GM23338 (cell line): ENCODE results near the gene SLC39A10. TPM values are rescaled to one million over a fixed set of nuclear protein-coding genes. Genes with fewer than 3 reads are reported as not detected.

Source experiments
- ATAC-seq: fragments of 200-7000 bp; cut with Tn5 transposase; 3 replicates; pipeline ENCODE4 v1.9.1; 2020
- DNase-seq: peaks from one replicate; pipeline ENCODE4 v3.0.0-alpha.2; 2015; ENCODE audit warnings: low spot score
- H2AFZ ChIP-seq: fragments of 200-600 bp; sonication (generic); 2 replicates; pipeline ENCODE4 v1.8.0; 2016; ENCODE audit warnings: antibody characterized with exemption, mild to moderate bottlenecking, moderate library complexity
- H3F3A ChIP-seq: fragments of 200-600 bp; sonication (generic); replicated peaks from 2 replicates; pipeline ENCODE4 v1.8.0; 2017; ENCODE audit warnings: antibody characterized with exemption, mixed run types, low read depth
- H3K27ac ChIP-seq: fragments of 200-600 bp; sonication (generic); 2 replicates; pipeline ENCODE4 v1.6.1; 2016; ENCODE audit warnings: low read depth
- H3K27me3 ChIP-seq: fragments of 200-600 bp; sonication (generic); 2 replicates; pipeline ENCODE4 v1.8.0; 2016; ENCODE audit warnings: mild to moderate bottlenecking, mixed run types, moderate library complexity; ENCODE audit not compliant: insufficient read depth
- H3K36me3 ChIP-seq: fragments of 200-600 bp; sonication (generic); 2 replicates; pipeline ENCODE4 v1.8.0; 2016; ENCODE audit warnings: mild to moderate bottlenecking; ENCODE audit not compliant: insufficient read depth
- H3K4me1 ChIP-seq: fragments of 200-600 bp; sonication (generic); 2 replicates; pipeline ENCODE4 v1.8.0; 2016; ENCODE audit warnings: mild to moderate bottlenecking, moderate library complexity; ENCODE audit not compliant: insufficient read depth
- H3K4me2 ChIP-seq: fragments of 200-600 bp; sonication (generic); 2 replicates; pipeline ENCODE4 v1.7.1; 2017; ENCODE audit warnings: mixed run types
- H3K4me3 ChIP-seq: fragments of 200-600 bp; sonication (generic); 2 replicates; pipeline ENCODE4 v1.6.1; 2016; ENCODE audit warnings: mixed run types
- H3K79me2 ChIP-seq: fragments of 200-600 bp; sonication (generic); replicated peaks from 2 replicates; pipeline ENCODE4 v1.8.0; 2017; ENCODE audit warnings: mild to moderate bottlenecking; ENCODE audit not compliant: insufficient read depth
- H3K9me2 ChIP-seq: fragments of 200-600 bp; sonication (generic); 2 replicates; pipeline ENCODE4 v1.8.0; 2017; ENCODE audit not compliant: insufficient read depth
- H4K20me1 ChIP-seq: fragments of 200-600 bp; sonication (generic); replicated peaks from 2 replicates; pipeline ENCODE4 v1.8.0; 2017; ENCODE audit warnings: mild to moderate bottlenecking; ENCODE audit not compliant: insufficient read depth
- H3K27ac Mint-ChIP-seq: 2 replicates; pipeline ENCODE4 v1.8.0; 2020; ENCODE audit warnings: inconsistent platforms, mild to moderate bottlenecking, moderate library complexity, mixed read lengths
- H3K27me3 Mint-ChIP-seq: 3 replicates; pipeline ENCODE4 v1.8.0; 2022; ENCODE audit warnings: low read depth, mild to moderate bottlenecking, moderate library complexity, mixed read lengths, inconsistent platforms; ENCODE audit not compliant: insufficient read depth, poor library complexity
- H3K36me3 Mint-ChIP-seq: 3 replicates; pipeline ENCODE4 v1.8.0; 2021; ENCODE audit warnings: low read depth, mild to moderate bottlenecking, inconsistent platforms, moderate library complexity, mixed read lengths
- H3K4me1 Mint-ChIP-seq: 3 replicates; pipeline ENCODE4 v1.8.0; 2020; ENCODE audit warnings: mild to moderate bottlenecking, inconsistent platforms, mixed read lengths
- H3K4me3 Mint-ChIP-seq: 3 replicates; pipeline ENCODE4 v1.8.0; 2021; ENCODE audit warnings: moderate library complexity, mild to moderate bottlenecking, inconsistent platforms, mixed read lengths
- H3K9me3 Mint-ChIP-seq: 3 replicates; pipeline ENCODE4 v1.8.0; 2020; ENCODE audit warnings: moderate library complexity, mild to moderate bottlenecking, inconsistent platforms, mixed read lengths
- CREB1 ChIP-seq: fragments of 250-450 bp; sonication (Bioruptor Pico); IDR thresholded peaks from 2 replicates; pipeline ENCODE4 v1.5.0; 2020; ENCODE audit warnings: low read depth, mild to moderate bottlenecking, moderate library complexity
- ETS1 ChIP-seq: IDR thresholded peaks from 2 replicates; pipeline ENCODE4 v1.6.1; 2016; ENCODE audit warnings: antibody characterized with exemption
- EZH2 ChIP-seq: fragments of 200-600 bp; sonication (generic); IDR thresholded peaks from one replicate; pipeline ENCODE4 v1.8.0; 2017; ENCODE audit warnings: antibody characterized with exemption, mild to moderate bottlenecking, low read depth; ENCODE audit not compliant: unreplicated experiment
- EZH2phosphoT487 ChIP-seq: fragments of 200-600 bp; sonication (generic); IDR thresholded peaks from one replicate; pipeline ENCODE4 v1.8.1; 2018; ENCODE audit warnings: antibody characterized with exemption; ENCODE audit not compliant: unreplicated experiment
- JUNB ChIP-seq: IDR thresholded peaks from one replicate; pipeline ENCODE4 v1.6.1; 2016; ENCODE audit warnings: antibody characterized with exemption; ENCODE audit not compliant: unreplicated experiment
- NANOG ChIP-seq: IDR thresholded peaks from 2 replicates; pipeline ENCODE4 v1.6.1; 2016; ENCODE audit warnings: antibody characterized with exemption, borderline replicate concordance
- POLR2AphosphoS5 ChIP-seq: IDR thresholded peaks from 2 replicates; pipeline ENCODE4 v1.6.1; 2016; ENCODE audit warnings: antibody characterized with exemption, low read depth
- REST ChIP-seq: IDR thresholded peaks from one replicate; pipeline ENCODE4 v1.6.1; 2018; ENCODE audit warnings: antibody characterized with exemption; ENCODE audit not compliant: unreplicated experiment
- STAT1 ChIP-seq: IDR thresholded peaks from one replicate; pipeline ENCODE4 v1.6.1; 2016; ENCODE audit warnings: antibody characterized with exemption; ENCODE audit not compliant: unreplicated experiment
- ZNF114 ChIP-seq: fragments of 250-450 bp; sonication (Bioruptor Pico); IDR thresholded peaks from 2 replicates; pipeline ENCODE4 v1.5.0; 2020; ENCODE audit warnings: mild to moderate bottlenecking, moderate library complexity
- ZNF331 ChIP-seq: fragments of 250-450 bp; sonication (Bioruptor Pico); IDR thresholded peaks from 2 replicates; pipeline ENCODE4 v1.5.0; 2020; ENCODE audit warnings: low read depth, mild to moderate bottlenecking, moderate library complexity
- polyA plus RNA-seq: library from polyadenylated mRNA; unstranded; fragments of >200 nt; fragmentation: Nextera tagmentation; extraction: Ambion mirVana; gene quantifications from 2 replicates; pipeline ENCODE4 v1.2.1, GENCODE V29; 2016
- total RNA-seq: library from RNA; depleted of rRNA; stranded (reverse); fragments of >200 nt; shearing (Covaris generic); gene quantifications from 2 replicates; pipeline ENCODE4 v1.2.3, GENCODE V29; 2014
- TF ChIP-seq, protein P1 (sequence below): fragments of 250-450 bp; sonication (Bioruptor Pico); IDR thresholded peaks from 2 replicates; pipeline ENCODE4 v1.5.0; 2020; ENCODE audit warnings: mild to moderate bottlenecking, moderate library complexity
- TF ChIP-seq, protein P2 (sequence below), 2 experiments: fragments of 200-600 bp in 1 of 2; sonication (generic) in 1 of 2; conservative IDR thresholded peaks; 2 replicates each; pipeline versions ENCODE4 v1.5.1 to v1.6.1; 2016 to 2017; ENCODE audit warnings: antibody characterized with exemption in 2 of 2, low read depth in 2 of 2, mild to moderate bottlenecking in 2 of 2, moderate library complexity in 1 of 2

Gene SLC39A10
- total and polyA plus RNA-seq, 2 experiments from 2014 or later: 261 to 356 TPM

- Histone ChIP-seq H3K36me3 (peaks cover 4% of the 10 kb centered on the region; the same call in 1 of the 2 replicates), H3K27ac (peak overlapping the region; percentile 24; the same call in 1 of the 2 replicates), H3K4me3 (no peak overlapping the region), H4K20me1 (no peaks in the 10 kb centered on the region; the same call in 1 of the 2 replicates), H3K4me2 (no peak overlapping the region), H3K9me2 (no peaks in the 10 kb centered on the region), H2AFZ (no peak overlapping the region), H3K4me1 (peaks cover 15% of the 10 kb centered on the region; the same call in 1 of the 2 replicates), H3K79me2 (peaks cover 61% of the 10 kb centered on the region), H3F3A (no peaks in the 10 kb centered on the region), H3K27me3 (no peaks in the 10 kb centered on the region)
- ATAC-seq: peak; percentile 87
- no peaks in the 10 kb centered on the region for H3K27me3 Mint-ChIP-seq
- H3K27ac Mint-ChIP-seq: 0 out of 2 replicates have a peak overlapping the region, but pooled peaks have one; percentile 49
- H3K4me3 Mint-ChIP-seq: no peak overlapping the region
- no peak for TF ChIP-seq NANOG
- no peak for TF ChIP-seq JUNB
- TF ChIP-seq STAT1: no peak
- TF ChIP-seq, protein P1, sequence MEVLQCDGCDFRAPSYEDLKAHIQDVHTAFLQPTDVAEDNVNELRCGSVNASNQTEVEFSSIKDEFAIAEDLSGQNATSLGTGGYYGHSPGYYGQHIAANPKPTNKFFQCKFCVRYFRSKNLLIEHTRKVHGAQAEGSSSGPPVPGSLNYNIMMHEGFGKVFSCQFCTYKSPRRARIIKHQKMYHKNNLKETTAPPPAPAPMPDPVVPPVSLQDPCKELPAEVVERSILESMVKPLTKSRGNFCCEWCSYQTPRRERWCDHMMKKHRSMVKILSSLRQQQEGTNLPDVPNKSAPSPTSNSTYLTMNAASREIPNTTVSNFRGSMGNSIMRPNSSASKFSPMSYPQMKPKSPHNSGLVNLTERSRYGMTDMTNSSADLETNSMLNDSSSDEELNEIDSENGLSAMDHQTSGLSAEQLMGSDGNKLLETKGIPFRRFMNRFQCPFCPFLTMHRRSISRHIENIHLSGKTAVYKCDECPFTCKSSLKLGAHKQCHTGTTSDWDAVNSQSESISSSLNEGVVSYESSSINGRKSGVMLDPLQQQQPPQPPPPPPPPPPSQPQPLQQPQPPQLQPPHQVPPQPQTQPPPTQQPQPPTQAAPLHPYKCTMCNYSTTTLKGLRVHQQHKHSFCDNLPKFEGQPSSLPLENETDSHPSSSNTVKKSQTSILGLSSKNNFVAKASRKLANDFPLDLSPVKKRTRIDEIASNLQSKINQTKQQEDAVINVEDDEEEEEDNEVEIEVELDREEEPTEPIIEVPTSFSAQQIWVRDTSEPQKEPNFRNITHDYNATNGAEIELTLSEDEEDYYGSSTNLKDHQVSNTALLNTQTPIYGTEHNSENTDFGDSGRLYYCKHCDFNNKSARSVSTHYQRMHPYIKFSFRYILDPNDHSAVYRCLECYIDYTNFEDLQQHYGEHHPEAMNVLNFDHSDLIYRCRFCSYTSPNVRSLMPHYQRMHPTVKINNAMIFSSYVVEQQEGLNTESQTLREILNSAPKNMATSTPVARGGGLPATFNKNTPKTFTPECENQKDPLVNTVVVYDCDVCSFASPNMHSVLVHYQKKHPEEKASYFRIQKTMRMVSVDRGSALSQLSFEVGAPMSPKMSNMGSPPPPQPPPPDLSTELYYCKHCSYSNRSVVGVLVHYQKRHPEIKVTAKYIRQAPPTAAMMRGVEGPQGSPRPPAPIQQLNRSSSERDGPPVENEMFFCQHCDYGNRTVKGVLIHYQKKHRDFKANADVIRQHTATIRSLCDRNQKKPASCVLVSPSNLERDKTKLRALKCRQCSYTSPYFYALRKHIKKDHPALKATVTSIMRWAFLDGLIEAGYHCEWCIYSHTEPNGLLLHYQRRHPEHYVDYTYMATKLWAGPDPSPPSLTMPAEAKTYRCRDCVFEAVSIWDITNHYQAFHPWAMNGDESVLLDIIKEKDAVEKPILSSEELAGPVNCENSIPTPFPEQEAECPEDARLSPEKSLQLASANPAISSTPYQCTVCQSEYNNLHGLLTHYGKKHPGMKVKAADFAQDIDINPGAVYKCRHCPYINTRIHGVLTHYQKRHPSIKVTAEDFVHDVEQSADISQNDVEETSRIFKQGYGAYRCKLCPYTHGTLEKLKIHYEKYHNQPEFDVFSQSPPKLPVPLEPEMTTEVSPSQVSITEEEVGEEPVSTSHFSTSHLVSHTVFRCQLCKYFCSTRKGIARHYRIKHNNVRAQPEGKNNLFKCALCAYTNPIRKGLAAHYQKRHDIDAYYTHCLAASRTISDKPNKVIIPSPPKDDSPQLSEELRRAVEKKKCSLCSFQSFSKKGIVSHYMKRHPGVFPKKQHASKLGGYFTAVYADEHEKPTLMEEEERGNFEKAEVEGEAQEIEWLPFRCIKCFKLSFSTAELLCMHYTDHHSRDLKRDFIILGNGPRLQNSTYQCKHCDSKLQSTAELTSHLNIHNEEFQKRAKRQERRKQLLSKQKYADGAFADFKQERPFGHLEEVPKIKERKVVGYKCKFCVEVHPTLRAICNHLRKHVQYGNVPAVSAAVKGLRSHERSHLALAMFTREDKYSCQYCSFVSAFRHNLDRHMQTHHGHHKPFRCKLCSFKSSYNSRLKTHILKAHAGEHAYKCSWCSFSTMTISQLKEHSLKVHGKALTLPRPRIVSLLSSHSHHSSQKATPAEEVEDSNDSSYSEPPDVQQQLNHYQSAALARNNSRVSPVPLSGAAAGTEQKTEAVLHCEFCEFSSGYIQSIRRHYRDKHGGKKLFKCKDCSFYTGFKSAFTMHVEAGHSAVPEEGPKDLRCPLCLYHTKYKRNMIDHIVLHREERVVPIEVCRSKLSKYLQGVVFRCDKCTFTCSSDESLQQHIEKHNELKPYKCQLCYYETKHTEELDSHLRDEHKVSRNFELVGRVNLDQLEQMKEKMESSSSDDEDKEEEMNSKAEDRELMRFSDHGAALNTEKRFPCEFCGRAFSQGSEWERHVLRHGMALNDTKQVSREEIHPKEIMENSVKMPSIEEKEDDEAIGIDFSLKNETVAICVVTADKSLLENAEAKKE (CRISPR knock-in tag): no peak
- TF ChIP-seq REST: no peak
- TF ChIP-seq ETS1: no peak
- TF ChIP-seq EZH2phosphoT487: no peak
- no peak for TF ChIP-seq CREB1
- no peak for TF ChIP-seq ZNF114 (CRISPR knock-in tag)
- no peak for TF ChIP-seq POLR2AphosphoS5
- TF ChIP-seq, protein P2, sequence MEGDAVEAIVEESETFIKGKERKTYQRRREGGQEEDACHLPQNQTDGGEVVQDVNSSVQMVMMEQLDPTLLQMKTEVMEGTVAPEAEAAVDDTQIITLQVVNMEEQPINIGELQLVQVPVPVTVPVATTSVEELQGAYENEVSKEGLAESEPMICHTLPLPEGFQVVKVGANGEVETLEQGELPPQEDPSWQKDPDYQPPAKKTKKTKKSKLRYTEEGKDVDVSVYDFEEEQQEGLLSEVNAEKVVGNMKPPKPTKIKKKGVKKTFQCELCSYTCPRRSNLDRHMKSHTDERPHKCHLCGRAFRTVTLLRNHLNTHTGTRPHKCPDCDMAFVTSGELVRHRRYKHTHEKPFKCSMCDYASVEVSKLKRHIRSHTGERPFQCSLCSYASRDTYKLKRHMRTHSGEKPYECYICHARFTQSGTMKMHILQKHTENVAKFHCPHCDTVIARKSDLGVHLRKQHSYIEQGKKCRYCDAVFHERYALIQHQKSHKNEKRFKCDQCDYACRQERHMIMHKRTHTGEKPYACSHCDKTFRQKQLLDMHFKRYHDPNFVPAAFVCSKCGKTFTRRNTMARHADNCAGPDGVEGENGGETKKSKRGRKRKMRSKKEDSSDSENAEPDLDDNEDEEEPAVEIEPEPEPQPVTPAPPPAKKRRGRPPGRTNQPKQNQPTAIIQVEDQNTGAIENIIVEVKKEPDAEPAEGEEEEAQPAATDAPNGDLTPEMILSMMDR (conservative IDR thresholded peaks at IDR 0.05; ENCODE audit: low read depth in 2 of 2): no peak
- no peak for TF ChIP-seq ZNF331 (CRISPR knock-in tag)
- TF ChIP-seq EZH2: no peak
- DNase-seq: peak; percentile 70
- H3K36me3 Mint-ChIP-seq: peaks cover 17% of the 10 kb centered on the region
- peaks cover 21% of the 10 kb centered on the region; the same call in 2 of the 3 replicates for H3K4me1 Mint-ChIP-seq
- H3K9me3 Mint-ChIP-seq: peaks cover 3% of the 10 kb centered on the region
Observed at GRCh38 chr2:195706161-195706900, 49.3 kb downstream of the SLC39A10 start.
